Fibroblast of the aortic adventitia (primary cell): Measurements from ENCODE around the gene OPCML. TPM values are rescaled to one million over a fixed set of nuclear protein-coding genes. Genes with fewer than 3 reads are reported as not detected.

Experiments used
- DNase-seq: peaks from one replicate; pipeline ENCODE4 v3.0.0-alpha.2; 2010; ENCODE audit warnings: low read depth
- H3K4me3 ChIP-seq: 2 replicates; pipeline ENCODE4 v1.5.1; 2011; ENCODE audit warnings: low read depth, mild to moderate bottlenecking, control low read depth, low read length, moderate library complexity
- CTCF ChIP-seq: IDR thresholded peaks from 2 replicates; pipeline ENCODE4 v1.5.1; 2011; ENCODE audit warnings: mild to moderate bottlenecking, low read length, control low read depth, inconsistent platforms; ENCODE audit not compliant: insufficient read depth
- total RNA-seq: library from RNA; depleted of rRNA; stranded (reverse); fragments of >200 nt; gene quantifications from 2 replicates; pipeline ENCODE4 v1.2.3, GENCODE V29; 2012; ENCODE audit warnings: low replicate concordance

Gene OPCML
- total RNA-seq, 1 donor: 0.18 TPM

- no peak overlapping the region for H3K4me3 ChIP-seq
- no peak for DNase-seq
- no peak for TF ChIP-seq CTCF
Measured at GRCh38 chr11:132960273-132961078, 571.8 kb downstream of the OPCML start.

DNA sequence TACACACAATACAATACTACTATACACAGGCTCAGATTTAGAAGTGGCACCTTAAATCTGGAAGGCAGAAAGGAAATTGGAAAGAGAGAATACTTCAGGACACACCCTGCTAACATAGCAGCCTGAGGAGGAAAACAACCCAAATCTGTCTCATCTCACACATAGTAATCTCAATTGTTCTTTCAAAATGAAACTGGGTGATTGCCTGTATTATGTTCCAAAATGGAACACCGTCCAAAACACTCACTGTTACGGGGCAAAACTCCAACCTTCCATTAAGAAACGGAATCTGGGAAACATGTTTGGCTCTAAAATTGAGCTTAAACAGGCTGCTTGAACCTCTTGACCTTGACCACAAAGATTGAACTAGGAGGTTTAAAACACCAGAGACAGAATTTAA is 572.6 kb downstream of the OPCML start:
- DNase-seq: no peak
- no peak for TF ChIP-seq CTCF
- no peak overlapping the region for H3K4me3 ChIP-seq

DNA sequence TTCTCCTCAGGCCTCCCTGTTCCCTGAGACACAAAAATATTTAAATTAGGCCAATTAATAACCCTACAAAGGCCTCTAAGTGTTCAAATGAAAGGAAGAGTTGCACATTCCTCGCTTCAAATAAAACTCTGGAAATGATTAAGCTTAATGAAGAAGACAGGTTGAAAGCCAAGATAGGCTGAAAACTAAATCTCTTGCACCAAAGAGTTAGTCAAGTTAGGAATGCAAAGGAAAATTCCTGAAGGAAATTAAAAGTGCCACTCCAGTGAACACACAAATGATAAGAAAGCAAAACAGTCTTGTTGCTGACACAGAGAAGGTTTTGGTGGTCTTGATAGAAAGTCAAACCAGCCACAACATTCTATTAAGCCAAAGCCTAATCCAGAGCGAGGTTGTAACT is 574.4 kb downstream of the OPCML start:
- TF ChIP-seq CTCF: no peak
- no peak for DNase-seq
- no peak overlapping the region for H3K4me3 ChIP-seq

DNA sequence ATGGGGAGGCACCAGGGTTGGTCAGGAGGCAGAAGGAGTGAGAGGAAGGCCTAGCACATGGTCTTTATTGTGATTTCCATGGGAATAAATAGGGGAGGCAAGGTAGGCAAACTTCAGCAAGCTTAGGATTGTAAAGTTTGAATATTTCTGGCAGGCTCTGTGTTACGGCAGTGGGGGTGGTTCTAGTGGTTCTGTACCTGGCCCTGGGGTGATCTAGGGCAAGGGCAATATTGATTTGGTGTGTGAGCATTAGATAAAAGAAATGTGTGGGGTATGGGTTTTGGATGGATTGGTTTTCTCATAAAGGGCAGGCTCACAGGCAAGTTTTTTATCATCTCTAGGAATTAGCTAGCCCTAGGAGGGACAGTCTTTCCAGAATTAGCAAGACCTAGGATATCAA is 584.0 kb downstream of the OPCML start:
- TF ChIP-seq CTCF: no peak
- no peak overlapping the region for H3K4me3 ChIP-seq
- no peak for DNase-seq

- no peak for DNase-seq
- no peak overlapping the region for H3K4me3 ChIP-seq
- TF ChIP-seq CTCF: no peak
Measured at GRCh38 chr11:132944569-132944944, 587.7 kb downstream of the OPCML start.

DNA sequence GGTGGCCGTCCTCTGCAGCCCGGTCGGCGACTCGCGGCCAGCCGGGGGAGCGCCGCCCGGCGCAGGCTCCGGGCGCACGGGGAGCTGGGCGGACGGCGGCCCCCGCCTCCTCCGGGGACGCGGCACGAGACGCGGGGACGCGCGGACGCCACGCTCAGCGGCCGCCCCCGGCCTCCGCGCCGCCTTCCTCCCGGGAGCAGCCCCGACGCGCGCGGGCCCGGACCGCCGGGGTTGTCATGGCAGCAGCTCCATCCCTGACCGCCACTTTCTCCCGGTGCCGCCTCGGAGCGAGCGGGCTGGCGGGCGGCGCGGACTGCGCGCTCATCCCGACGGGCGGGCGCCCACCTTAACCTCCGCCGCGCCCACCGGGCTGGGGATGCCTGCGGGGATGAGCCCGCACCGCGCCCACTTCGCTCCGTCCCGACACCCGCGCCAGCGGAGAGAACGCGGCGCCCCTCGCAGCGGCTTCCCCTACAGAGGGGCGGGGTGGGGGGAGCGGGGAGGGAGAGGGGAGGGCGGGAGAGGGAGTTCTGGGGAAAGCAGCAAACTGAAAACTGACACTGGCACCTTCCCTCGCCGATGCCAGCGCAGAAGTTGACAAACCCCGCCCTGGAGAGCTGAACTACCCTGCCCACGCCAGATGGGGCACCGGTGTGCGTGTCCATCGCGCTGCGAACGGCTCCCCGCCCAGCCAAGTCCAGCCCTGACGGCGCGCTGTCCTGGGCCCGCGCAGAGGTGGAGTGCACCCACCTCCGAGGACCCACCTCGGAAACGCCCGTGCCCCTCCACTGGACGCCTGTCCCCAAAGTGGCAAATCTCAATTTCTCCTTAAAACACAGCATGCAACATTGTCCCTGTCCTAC is 588.4 kb downstream of the OPCML start:
- H3K4me3 ChIP-seq: no peak overlapping the region
- DNase-seq: no peak

More for the DNA sequence above, 588.4 kb downstream of the OPCML start:
- no peak for TF ChIP-seq CTCF
